H1 (cell line): ENCODE results near the gene PRADC1. TPM values are rescaled to one million over a fixed set of nuclear protein-coding genes. Genes with fewer than 3 reads are reported as not detected.

Experiments used
- CEBPB ChIP-seq: IDR thresholded peaks from 2 replicates; pipeline ENCODE4 v1.6.1; 2012; ENCODE audit warnings: low read depth, low read length
- CHD7 ChIP-seq: fragments of 300-600 bp; sonication (generic); IDR thresholded peaks from 2 replicates; pipeline ENCODE4 v1.7.1; 2012; ENCODE audit warnings: low read length, moderate library complexity, mild to moderate bottlenecking, inconsistent platforms; ENCODE audit not compliant: insufficient replicate concordance
- EGR1 ChIP-seq: IDR thresholded peaks from 2 replicates; pipeline ENCODE4 v1.6.1; 2011; ENCODE audit warnings: low read depth, low read length, borderline replicate concordance
- EZH2 ChIP-seq: fragments of 200-600 bp; sonication (generic); IDR thresholded peaks from 2 replicates; pipeline ENCODE4 v1.7.1; 2012; ENCODE audit warnings: low read depth, mild to moderate bottlenecking, moderate library complexity, low read length, inconsistent platforms; ENCODE audit not compliant: severe bottlenecking
- GTF2F1 ChIP-seq: IDR thresholded peaks from 2 replicates; pipeline ENCODE4 v1.6.1; 2012; ENCODE audit warnings: low read depth, low read length, improper control_type of control experiment, borderline replicate concordance
- KDM5A ChIP-seq: fragments of 200-600 bp; IDR thresholded peaks from 2 replicates; pipeline ENCODE4 v1.7.1; 2012; ENCODE audit warnings: mild to moderate bottlenecking, low read length, inconsistent platforms, mixed read lengths
- POLR2A ChIP-seq, 2 experiments: IDR thresholded peaks; 1 replicate in 1 of 2; 2 replicates in 1 of 2; pipeline ENCODE4 v1.6.1; 2011; ENCODE audit warnings: low read depth in 2 of 2, low read length in 2 of 2, mild to moderate bottlenecking in 2 of 2; ENCODE audit errors: control extremely low read depth in 1 of 2
- POLR2AphosphoS5 ChIP-seq: IDR thresholded peaks from 2 replicates; pipeline ENCODE4 v1.6.1; 2011; ENCODE audit warnings: low read depth, low read length
- RAD21 ChIP-seq, 2 experiments: IDR thresholded peaks in 1 of 2; conservative IDR thresholded peaks in 1 of 2; 2 replicates each; pipeline ENCODE4 v1.6.1; 2011; ENCODE audit warnings: low read depth in 2 of 2, low read length in 2 of 2, improper control_type of control experiment in 1 of 2, inconsistent platforms in 1 of 2, mild to moderate bottlenecking in 1 of 2, moderate library complexity in 1 of 2
- RNF2 ChIP-seq: fragments of 200-900, 300-1000 bp; sonication (generic); IDR thresholded peaks from 2 replicates; pipeline ENCODE4 v1.7.1; 2016; ENCODE audit warnings: borderline replicate concordance, low read depth, mild to moderate bottlenecking, antibody characterized with exemption, low read length; ENCODE audit not compliant: poor library complexity, severe bottlenecking; ENCODE audit errors: missing control alignments
- SIRT6 ChIP-seq: IDR thresholded peaks from one replicate; pipeline ENCODE4 v1.7.1; 2012; ENCODE audit warnings: low read length, inconsistent platforms
- SP4 ChIP-seq: IDR thresholded peaks from 2 replicates; pipeline ENCODE4 v1.6.1; 2012; ENCODE audit warnings: low read length, inconsistent platforms
- YY1 ChIP-seq: IDR thresholded peaks from 2 replicates; pipeline ENCODE4 v1.6.1; 2011; ENCODE audit warnings: low read depth, mild to moderate bottlenecking, low read length
- polyA plus RNA-seq, 7 experiments: library from polyadenylated mRNA; depleted of rRNA in 3 of 7; stranded (reverse) in 5 of 7; unstranded in 2 of 7; fragments of >200 nt in 5 of 7; fragments of 200-250 nt in 2 of 7; gene quantifications; 1 replicate in 5 of 7; 2 replicates in 1 of 7; 4 replicates in 1 of 7; pipeline versions ENCODE4 v1.2.1 to v1.2.3, GENCODE V29; 2011 to 2013; ENCODE audit warnings: missing spikeins in 2 of 7, mixed read lengths in 2 of 7
- total RNA-seq: library from RNA; stranded (reverse); fragmentation: NEBNext Ultra II Directional; extraction: Animal tissue kit (Norgen Biotek cat#: 25700); gene quantifications from 2 replicates; pipeline ENCODE4 v1.2.1, GENCODE V29; 2021

PRADC1 gene
- total and polyA plus RNA-seq, 2 of the 8 experiments (the other 6 are each of a cell fraction or from before 2014, with no cell fraction given), result 8.9 to 13.1 TPM

- TF ChIP-seq CHD7, result no peak
- no peak for TF ChIP-seq RNF2
- TF ChIP-seq EGR1, result no peak
- TF ChIP-seq CEBPB, result no peak
- no peak for TF ChIP-seq GTF2F1
- no peak for TF ChIP-seq POLR2AphosphoS5
- no peak for TF ChIP-seq RAD21 (IDR thresholded peaks at IDR 0.05 in 1 of 2, conservative IDR thresholded peaks at IDR 0.05 in 1 of 2; ENCODE audit: low read depth in 2 of 2, low read length in 2 of 2)
- no peak for TF ChIP-seq YY1
- no peak for TF ChIP-seq POLR2A (IDR thresholded peaks at IDR 0.05; ENCODE audit: control extremely low read depth in 1 of 2, low read depth in 2 of 2, low read length in 2 of 2)
- no peak for TF ChIP-seq EZH2
- TF ChIP-seq SIRT6, result no peak
- no peak for TF ChIP-seq KDM5A
- TF ChIP-seq SP4, result no peak
Observed at GRCh38 chr2:73239776-73240175, 6.7 kb upstream of the PRADC1 start (continued).
